GM21576 (cell line): ENCODE results near the gene TOM1L2.
"Not testable (repeated sequence)": the region's sequence is repeated elsewhere in the genome, so short reads cannot be mapped to it uniquely, and the experiment has no call there.

Experiments used
- ATAC-seq: cut with Tn5 transposase; IDR thresholded peaks from one replicate; pipeline ENCODE4 v1.9.1; 2021; ENCODE audit warnings: mild to moderate bottlenecking, moderate library complexity; ENCODE audit not compliant: unreplicated experiment

TOM1L2 gene

GRCh38 chr17:17944743-17945142, 27.5 kb downstream of the TOM1L2 start:
- no peak for ATAC-seq

- ATAC-seq, result no peak
Observed at GRCh38 chr17:17944242-17944641, 28.0 kb downstream of the TOM1L2 start.

- no peak for ATAC-seq
Observed at GRCh38 chr17:17943281-17943984, 28.8 kb downstream of the TOM1L2 start.

- no peak for ATAC-seq
Observed at GRCh38 chr17:17942846-17943245, 29.4 kb downstream of the TOM1L2 start.

- no peak for ATAC-seq
Observed at GRCh38 chr17:17941015-17941414, 31.2 kb downstream of the TOM1L2 start.

- ATAC-seq, result no peak
Observed at GRCh38 chr17:17940441-17940911, 31.7 kb downstream of the TOM1L2 start.

GRCh38 chr17:17939941-17940340, 32.3 kb downstream of the TOM1L2 start:
- not testable (repeated sequence) for ATAC-seq

- ATAC-seq, result no peak
Observed at GRCh38 chr17:17938388-17939107, 33.7 kb downstream of the TOM1L2 start.

GRCh38 chr17:17937958-17938357, 34.2 kb downstream of the TOM1L2 start:
- ATAC-seq, result no peak

- ATAC-seq, result no peak
Observed at GRCh38 chr17:17937201-17937853, 34.9 kb downstream of the TOM1L2 start.

- ATAC-seq, result no peak
Observed at GRCh38 chr17:17935321-17936271, 36.6 kb downstream of the TOM1L2 start.

- ATAC-seq, result no peak
Observed at GRCh38 chr17:17934806-17935205, 37.4 kb downstream of the TOM1L2 start.

GRCh38 chr17:17934214-17934613, 38.0 kb downstream of the TOM1L2 start:
- no peak for ATAC-seq

GRCh38 chr17:17933775-17934174, 38.4 kb downstream of the TOM1L2 start:
- no peak for ATAC-seq

GRCh38 chr17:17931159-17931558, 41.0 kb downstream of the TOM1L2 start:
- ATAC-seq, result no peak

GRCh38 chr17:17930674-17931073, 41.5 kb downstream of the TOM1L2 start:
- no peak for ATAC-seq

GRCh38 chr17:17929655-17930380, 42.4 kb downstream of the TOM1L2 start:
- ATAC-seq, result no peak

GRCh38 chr17:17928398-17929287, 43.6 kb downstream of the TOM1L2 start:
- no peak for ATAC-seq

- ATAC-seq, result no peak
Observed at GRCh38 chr17:17926840-17927449, 45.3 kb downstream of the TOM1L2 start.
